ENCODE results near the gene PTPN4.

- TF ChIP-seq GTF2F1 (IDR thresholded peaks at IDR 0.05; ENCODE audit: low read depth, low read length), result no peak
- no peak for TF ChIP-seq MAX (CRISPR knock-in tag; IDR thresholded peaks at IDR 0.05)
- TF ChIP-seq ELF1 (tag; IDR thresholded peaks at IDR 0.05), result no peak
- no peak for TF ChIP-seq HNRNPH1 (optimal IDR thresholded peaks at IDR 0.05; ENCODE audit: low read depth, low read length)
- no peak for TF ChIP-seq CTCF (IDR thresholded peaks at IDR 0.05 in 2 of 3, conservative IDR thresholded peaks at IDR 0.05 in 1 of 3; ENCODE audit: insufficient read depth in 2 of 3, low read depth in 1 of 3, low read length in 3 of 3)
- TF ChIP-seq POU5F1 (IDR thresholded peaks at IDR 0.05; ENCODE audit: borderline replicate concordance, low read depth, low read length, partially characterized antibody), result no peak
- no peak for TF ChIP-seq HDGF (IDR thresholded peaks at IDR 0.05)
- no peak for TF ChIP-seq ZHX1 (conservative IDR thresholded peaks at IDR 0.05; ENCODE audit: low read length)
- no peak for TF ChIP-seq JUND (IDR thresholded peaks at IDR 0.05; ENCODE audit: borderline replicate concordance, low read depth, low read length)
- no peak for TF ChIP-seq JUND (tag; IDR thresholded peaks at IDR 0.05; ENCODE audit: borderline replicate concordance, low read depth, low read length)
- TF ChIP-seq ZNF830 (CRISPR knock-in tag; IDR thresholded peaks at IDR 0.05), result no peak
- TF ChIP-seq KDM5B (IDR thresholded peaks at IDR 0.05; ENCODE audit: insufficient replicate concordance, low read depth, low read length), result no peak
- no peak for TF ChIP-seq NFXL1 (CRISPR knock-in tag; IDR thresholded peaks at IDR 0.05)
Observed at GRCh38 chr2:119723784-119724467, 35.8 kb upstream of the PTPN4 start.

All from K562 (cell line).